HG03139 (cell line): Measurements from ENCODE around the gene SNX5.
"Not testable (repeated sequence)": the region's sequence is repeated elsewhere in the genome, so short reads cannot be mapped to it uniquely, and the experiment has no call there.

Experiments used
- ATAC-seq: cut with Tn5 transposase; IDR thresholded peaks from one replicate; pipeline ENCODE4 v1.9.1; 2021; ENCODE audit not compliant: unreplicated experiment

Gene SNX5

DNA sequence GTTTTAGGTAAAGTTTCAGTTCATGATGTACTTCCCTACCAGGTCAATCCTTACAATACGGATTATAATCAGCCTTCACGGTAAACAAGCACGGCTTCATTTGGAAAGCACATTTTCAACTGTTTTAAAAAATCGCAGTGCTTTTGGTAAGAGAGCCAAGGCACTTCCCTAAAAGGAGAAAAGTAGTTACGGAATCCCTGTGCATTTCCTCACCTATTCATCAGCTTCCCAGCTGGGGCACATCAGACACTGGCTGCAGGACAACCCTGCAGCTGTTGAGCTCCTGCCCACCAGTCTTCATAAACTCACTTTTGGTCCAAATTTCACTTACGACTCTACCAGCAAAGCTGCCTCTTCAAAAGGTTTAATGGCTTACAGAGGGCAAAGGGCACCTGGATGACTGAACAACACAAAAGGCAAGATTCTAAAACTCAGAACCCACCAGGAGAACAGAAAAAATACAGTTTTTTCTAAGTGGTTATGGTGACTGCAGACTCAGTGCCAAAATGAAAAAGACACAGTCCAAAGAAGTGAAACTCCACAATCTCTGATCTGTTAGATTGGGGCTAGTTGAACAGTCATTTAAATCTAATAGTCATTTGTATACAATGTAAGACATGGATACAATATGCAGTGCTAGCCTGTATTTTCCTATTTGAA lies 7.5 kb downstream of the SNX5 start:
- ATAC-seq = no peak

DNA sequence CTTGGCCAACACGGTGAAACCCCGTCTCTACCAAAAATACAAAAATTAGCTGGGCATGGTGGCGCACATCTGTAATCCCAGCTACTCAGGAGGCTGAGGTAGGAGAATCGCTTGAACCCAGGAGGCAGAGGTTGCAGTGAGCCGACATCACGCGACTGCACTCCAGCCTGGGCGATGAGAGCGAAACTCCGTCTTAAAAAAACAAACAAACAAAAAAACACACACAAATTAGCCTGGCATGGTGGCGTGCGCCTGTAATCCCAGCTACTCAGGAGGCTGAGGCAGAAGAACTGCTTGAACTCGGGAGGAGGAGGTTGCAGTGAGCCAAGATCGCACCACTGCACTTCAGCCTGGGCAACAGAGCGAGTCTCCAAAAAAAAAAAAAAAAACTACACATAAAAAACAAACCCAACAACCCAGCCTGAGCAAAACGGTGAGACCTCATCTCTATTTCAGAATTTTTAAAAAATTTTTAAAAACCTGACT lies 8.2 kb downstream of the SNX5 start:
- ATAC-seq = not testable (repeated sequence)

DNA sequence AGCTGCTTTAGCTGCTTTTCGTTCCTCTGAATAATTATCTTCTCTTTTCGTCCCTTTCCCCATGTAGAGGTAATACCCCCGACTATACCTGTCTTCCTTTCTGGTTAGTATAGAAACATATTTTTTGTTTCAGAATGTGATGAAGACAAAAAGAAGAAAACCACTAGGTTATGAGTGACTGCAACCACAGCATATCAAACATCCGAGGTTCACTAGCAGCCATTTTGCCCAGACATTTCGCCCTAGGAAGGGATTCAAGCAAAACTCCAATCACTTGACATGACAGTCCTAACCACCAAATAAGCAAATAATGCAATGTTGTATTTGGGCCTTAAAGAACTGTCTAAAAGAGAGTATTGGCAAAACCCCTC lies 9.4 kb downstream of the SNX5 start:
- ATAC-seq = no peak

DNA sequence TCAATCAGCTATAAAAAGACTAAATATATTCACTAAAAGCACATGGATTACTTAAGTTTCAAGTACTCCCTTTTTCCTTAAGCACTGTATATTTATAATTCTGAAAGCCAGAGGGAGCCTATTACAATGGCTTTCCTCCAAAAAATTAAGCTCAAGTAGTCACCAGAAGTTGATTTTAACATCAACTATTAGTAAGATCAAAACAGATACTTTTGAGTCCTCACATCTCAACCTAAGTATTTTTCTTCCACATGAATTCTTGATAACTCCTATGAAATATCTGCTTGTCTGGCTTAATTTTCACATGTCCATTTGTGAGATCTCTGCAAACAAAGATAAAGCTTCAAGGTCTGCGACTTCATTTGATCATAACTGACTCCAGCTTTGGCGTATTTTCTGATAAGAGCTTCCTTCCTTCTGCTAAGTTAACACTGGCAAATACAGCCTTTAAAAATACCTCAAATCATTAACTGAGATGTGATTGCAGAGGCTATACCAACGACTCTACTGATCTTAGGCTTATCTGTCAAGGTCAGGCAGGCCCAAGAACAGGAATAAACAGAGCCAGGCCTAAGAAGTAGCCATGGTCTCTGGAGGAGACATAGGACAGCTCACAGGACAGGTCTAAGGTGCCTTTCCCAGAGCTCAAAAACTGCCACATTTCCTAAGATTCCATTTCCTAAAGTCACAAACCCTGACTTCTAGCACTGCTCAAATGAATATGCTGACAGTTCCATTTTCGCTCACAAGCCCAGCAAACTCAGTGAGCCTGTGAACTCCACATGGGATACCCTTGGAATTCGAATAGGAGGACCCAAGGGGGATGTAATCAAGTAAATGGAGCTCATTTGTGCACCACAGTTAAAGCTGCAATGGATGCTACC lies 10.0 kb downstream of the SNX5 start:
- no peak for ATAC-seq

DNA sequence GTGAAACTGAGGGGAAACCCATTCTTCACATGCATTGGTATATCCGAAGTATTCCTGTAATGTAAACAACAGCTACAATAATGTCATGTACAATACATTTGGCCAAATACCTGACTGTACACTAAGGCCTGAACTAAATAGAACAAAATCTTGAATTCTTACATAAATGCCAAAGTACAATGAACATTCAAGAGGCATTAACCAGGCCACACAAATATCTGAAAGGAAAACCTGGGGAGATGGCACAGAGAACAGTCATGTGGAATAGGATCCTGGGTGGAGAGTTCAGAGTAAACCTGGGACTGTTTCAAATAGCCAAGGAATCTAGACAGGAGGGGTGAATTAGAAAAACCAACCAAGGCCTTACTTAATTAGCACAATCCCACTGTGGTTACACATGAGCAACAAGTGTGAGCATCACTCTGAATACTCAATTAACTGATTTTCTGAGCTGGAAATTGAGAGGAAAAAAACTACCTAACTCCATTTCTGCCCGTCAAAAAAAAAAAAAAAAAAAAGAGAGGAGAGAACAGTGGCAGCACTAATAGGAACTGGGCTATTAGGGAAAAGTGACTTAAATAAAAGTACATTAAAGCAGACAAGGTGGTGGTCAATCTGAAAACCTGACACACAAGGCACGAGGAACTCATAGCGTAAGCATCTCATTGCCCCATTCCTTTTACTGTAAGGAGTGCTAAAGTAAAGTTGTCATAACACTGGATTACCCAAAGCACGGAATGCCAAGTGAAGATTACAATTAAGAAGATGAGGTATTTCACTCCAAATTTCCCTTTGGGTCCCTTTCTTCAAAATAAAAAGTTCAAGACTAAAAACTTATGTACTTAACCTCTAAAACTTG lies 10.9 kb downstream of the SNX5 start:
- ATAC-seq = no peak

DNA sequence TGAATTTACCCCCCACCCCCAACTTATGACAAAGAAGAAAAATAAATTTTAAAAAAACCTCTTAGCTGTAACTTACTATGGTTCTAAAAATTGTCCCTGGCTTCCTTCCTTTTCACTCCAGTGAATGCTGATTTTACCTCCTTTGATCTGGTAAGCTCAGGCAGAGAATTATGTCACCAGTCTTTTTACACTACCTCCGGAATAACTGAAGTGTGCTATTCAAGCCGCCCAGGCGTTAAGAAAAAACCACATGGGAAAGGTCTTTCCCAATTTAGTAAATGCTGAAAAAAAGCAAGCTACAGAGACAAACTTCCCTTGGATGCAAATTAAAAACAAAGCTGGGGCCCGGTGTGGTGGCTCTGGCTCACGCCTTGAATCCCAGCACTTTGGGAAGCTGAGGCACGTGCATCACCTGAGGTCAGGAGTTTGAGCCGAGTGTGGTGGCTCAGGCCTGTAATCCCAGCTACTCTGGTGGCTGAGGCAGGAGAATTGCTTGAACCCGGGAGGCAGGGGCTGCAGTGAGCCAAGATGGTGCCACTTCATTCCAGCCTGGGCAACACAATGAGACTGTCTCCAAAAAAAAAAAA lies 12.4 kb downstream of the SNX5 start:
- ATAC-seq = no peak

DNA sequence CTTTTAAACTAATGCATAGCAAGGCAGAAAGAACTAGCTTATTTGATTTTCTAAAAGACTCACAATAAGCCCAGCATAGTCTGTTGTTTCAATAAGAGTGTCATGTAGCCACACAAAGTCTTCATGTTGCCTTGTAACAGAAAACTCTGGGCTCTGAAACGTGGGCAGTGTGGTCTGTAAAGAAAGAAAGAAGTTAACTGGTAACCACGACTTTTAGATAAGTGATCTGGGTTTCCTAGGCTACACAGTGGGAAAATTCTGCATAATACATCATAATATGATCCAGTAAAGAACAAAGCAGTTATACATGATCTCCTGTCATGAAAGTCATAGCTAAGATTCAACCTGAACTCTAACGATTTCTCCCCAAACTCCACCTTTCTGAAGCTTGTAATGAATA lies 13.3 kb downstream of the SNX5 start:
- ATAC-seq = no peak

DNA sequence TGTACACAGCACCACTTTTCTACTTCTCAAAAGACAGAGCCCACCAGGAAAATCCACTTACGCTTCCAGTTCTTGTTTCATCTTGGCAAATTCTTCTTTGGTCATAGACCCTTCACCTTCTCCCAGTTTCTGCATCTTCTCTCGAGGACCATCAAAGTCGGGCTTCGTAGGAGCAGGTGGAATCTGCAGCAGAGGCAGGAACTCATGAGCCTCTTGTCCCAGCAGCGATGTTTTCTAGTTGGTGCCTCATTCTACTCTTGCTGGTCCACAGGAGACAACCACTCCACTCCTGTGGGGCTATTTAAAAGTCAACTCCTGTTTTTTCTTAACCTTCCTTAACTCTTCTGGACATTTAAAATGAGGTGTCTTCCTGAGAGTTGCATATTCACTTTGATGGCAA lies 14.7 kb downstream of the SNX5 start:
- ATAC-seq = no peak

DNA sequence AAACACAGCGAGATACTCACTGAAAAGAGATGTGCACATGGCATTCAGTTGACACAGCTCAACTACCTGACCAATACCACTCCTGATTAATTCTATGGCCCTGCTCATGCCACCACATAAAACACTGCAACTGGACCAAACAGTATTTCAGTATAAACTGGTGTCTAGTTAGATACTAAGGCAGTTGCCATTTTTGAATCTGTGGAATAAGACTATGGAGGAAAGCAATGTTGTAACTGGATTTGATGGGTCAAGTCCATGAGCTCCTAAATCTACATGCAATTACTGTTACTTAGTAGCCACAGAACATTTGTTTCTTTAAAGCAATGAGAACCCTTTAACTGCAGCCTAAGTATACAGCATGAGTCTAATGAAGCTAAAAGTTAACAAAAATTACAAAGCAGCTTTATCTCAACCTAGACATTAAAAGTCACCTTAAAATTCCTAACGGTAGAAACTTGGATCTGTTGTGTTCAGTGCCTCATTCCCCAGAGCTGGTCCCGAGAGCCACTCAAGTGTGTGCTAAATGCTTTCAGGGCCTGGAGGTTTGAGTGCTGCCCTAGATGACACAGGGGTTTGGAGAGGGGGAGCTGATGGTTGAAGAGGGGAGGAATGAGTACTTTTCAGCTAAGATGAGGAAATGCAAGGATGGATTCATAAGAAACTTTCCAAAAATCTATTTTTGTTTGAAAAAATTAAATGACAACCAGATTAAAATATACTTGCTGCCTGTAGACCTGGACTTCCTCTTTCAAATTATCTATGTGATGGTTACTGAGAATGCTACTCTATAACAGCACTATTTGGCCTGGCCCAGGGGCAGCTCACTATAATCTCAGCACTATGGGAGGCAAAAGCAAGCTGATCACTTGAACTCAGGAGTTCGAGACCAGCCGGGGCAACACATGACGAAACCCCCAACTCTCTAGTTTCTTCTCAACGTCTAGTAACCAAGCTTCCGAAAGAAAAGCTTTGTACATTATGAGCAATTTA lies 15.6 kb downstream of the SNX5 start:
- no peak for ATAC-seq

DNA sequence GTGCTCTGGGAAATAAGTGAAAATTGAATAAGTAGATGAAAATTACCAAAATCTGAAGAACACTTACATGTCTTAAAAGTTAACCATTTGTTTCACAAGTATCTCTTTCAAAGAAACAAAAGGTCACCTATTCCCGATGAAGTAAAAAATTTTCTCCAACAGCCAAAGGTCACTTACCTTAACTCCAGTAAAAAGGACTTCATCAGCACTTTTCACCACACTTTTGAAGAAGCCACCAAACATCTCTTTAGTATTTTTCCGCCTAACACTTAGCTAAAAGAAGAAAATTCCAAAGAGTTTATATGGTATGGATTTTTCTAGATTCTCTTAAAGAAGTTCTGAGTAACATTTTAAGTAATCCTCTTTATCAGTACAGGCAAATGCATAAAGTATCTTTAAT lies 17.3 kb downstream of the SNX5 start:
- ATAC-seq = no peak

DNA sequence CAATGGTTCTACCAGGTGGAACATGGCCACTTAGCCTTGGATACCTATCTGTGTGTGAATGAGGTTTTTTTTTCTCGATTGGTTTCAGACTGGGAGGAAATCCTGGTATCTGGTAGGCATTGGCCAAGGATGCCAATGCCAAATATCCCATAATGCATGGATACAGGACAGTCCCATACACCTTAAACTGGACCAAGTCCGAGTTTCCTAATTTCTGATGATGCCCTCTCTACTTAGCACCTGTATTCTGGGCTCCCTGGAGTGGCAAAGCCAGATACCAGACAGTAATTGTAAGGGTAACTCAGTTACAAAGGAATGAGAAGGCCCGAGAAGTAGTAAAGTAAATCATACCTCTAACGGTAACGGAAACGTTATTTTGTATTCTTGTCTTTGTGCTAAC lies 17.9 kb downstream of the SNX5 start:
- no peak for ATAC-seq

DNA sequence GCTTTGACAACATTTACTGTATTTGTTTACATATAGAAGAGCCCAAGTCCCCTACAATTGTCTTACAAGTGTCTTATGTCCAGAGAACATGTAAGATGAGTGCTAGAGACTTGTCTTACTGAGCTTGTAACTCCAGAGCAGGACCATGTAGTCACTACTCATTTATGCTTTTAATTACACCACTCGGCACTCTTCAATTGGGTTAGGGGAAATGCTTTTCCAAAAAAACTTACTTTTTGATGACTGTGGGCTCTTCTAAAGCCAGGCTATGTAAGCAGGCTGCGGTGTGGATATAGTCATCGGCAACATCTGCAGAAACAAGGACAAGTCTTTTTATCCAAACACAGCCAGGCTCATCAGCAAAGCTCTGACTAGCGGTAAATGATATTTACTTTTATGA lies 18.7 kb downstream of the SNX5 start:
- ATAC-seq = no peak

DNA sequence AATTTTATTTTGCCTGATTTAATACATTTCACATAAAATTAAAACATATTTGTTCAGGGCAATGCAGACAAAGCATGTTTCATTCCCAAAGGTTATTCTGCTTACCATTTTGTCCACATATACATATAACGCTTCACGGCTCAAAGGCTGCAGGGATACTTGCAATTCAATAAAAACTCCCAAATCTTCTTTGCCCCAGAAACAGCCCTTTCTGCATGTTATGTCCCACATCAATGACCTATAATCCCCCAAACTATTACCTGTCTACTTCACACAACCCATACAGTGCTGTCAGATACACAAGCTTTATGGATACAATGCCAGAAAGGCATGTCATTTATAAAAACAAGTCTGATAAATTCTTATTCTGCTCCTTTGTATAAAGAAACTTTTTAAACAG lies 20.2 kb downstream of the SNX5 start:
- ATAC-seq = no peak

DNA sequence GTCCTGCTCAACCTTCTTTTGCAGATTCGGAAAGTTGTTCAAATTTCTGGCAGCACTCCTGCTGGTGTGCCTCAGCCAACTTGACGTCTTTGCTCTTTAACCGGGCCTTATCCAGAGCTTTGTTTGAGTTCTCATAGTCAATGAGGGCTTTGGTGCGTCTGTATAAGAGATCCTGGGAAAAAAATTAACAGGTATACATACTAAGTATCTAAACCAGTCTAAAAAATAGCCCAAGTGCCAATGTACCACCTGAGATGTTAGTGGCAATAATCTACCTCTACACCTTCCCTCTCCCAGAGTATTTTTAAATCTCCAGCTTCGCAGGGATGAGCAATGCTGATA lies 21.1 kb downstream of the SNX5 start:
- ATAC-seq = no peak

DNA sequence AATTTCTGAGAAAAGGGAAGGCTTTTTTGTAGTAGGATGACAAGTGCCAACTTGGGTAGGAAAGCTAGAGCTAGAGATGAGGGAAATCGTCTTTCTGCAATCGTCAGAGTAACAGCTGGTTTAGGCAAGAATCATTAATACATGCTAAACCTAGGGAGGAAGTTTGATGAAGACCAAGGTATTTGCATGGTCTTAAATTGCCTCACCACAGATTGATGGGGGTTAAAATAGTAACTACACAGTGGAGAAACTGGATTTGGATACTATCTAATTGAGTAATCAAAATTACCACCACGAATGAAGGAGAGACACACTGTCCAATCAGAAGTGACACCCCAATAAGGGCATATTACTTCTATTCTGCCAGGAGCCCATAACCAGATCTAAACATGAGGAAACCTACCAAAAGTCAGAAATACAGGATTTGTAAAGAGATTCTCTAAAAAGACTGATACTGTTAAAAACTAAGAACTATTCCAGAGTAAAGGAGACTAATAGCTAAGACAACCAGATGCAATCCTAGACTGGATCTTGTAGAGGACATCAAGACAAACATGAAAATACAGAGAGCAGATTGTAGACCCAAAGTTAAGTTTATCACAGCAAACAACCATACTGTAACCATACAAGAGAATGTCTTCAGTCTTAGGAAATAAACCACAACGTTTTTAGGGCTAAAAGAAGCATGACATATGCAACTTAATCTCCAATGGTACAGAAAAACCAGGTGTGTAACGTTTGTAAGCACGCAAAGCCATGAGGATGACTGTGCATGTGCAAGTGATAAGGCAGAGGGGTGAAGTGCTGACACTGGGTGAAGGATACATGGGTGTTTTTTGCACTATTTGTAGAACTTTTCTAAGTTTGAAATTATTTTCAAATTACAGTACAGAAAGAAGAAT lies 21.8 kb downstream of the SNX5 start:
- ATAC-seq = no peak

DNA sequence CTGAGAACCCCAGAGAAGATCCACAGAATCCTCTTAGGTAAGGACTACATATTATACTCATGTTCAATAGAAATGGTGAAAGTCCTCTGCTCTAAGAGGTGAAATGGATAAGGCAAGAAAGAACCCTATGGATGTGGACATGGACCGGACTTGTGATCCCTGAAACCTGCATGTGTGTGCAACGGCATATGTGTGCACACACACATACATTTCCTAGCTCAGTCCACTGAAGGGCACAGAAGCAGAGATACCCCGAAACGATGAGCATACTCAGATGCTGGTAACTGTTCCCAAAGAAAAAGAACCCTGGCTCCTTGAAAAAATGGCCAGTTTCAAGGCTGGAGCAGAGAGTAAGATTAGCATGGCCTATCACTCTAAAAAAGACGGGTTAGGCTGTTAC lies 22.6 kb downstream of the SNX5 start:
- no peak for ATAC-seq

DNA sequence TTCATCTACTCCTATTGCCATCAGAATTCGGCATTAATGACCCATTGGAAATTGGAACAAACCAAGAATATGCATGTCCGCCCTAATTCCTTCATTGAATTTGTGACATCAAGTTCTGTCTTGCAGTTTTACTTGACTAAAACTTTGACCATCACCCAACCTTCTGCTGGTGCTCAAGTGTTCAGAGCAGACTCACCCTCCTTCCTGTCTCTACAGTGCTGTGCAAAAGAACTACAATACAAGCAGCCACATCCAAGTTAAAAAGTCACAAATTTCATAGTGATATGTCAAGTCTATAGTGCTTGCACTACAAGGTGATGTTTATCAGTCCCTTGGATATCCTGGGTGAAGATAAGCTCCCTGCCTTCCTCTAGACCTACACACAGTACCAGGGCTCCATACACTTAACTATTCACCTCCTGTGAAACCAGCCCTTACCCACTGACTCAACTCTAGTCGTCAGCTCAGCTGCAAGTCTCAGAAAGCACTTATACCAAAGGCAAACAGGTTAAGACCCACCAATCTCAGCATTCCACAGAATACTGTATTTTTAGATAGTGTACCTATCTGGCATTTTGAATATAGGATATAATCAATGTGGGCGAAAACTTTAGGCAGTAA lies 23.6 kb downstream of the SNX5 start:
- no peak for ATAC-seq

DNA sequence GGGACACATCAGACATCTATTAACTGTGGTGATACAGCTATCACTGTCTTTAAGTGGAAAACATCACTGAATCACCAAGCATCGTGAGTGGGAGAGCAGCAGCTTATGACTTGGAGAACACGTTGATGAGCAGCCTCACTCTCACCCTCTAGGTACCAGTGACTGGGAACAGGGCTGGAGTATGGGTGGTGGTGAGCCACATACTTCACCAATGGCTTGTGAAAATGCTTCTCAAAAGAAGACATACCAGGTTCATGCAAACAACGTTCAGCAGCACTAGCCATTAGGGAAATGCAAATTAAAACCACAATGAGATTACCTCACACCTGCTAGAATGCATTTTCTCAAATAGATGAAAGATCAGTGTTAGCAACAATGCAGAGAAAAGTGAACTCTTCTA lies 25.3 kb downstream of the SNX5 start:
- peak; percentile 57 for ATAC-seq

DNA sequence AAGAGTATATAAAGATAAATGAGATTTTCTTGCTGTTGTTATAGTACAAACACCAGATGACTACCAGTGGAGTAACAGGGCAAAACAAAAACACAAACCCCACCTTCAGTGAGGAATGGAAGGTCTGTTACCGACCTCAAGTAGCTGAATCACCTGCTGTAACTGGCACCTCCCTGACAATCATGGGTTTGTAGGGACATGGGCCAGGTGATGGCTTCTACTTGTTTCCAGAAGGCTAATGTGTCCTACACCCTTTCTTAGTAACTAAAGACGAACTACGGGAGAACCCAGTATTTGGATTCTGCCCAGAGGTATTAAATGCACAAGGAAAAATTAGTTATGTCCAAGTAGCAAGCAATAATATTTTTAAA lies 26.8 kb downstream of the SNX5 start:
- no peak for ATAC-seq
